Esophagus muscularis mucosa (tissue), 4 donors: Measurements from ENCODE around the gene PMAIP1.

Experiments
- EP300 ChIP-seq: sonication (generic); formaldehyde crosslinking; IDR thresholded peaks from one replicate; pipeline ENCODE4 v1.6.1; 2017; ENCODE audit warnings: antibody characterized with exemption
- POLR2A ChIP-seq: fragments of 450-650 bp; IDR thresholded peaks from one replicate; pipeline ENCODE4 v1.6.1; 2017; ENCODE audit warnings: antibody characterized with exemption, moderate library complexity, mild to moderate bottlenecking, low read depth
- POLR2AphosphoS5 ChIP-seq, 2 donors: sonication (generic); formaldehyde crosslinking; IDR thresholded peaks; one replicate each; pipeline ENCODE4 v1.6.1; 2017; ENCODE audit warnings: antibody characterized with exemption in 2 of 2
- TF ChIP-seq, protein P1 (sequence below), 3 experiments: fragments of 200-600 bp in 2 of 3; fragments of 450-650 bp in 1 of 3; sonication (generic) in 2 of 3; IDR thresholded peaks; one replicate each; pipeline ENCODE4 v1.5.1; 2017 to 2019; ENCODE audit warnings: antibody characterized with exemption in 3 of 3, mild to moderate bottlenecking in 2 of 3, moderate library complexity in 1 of 3

DNA sequence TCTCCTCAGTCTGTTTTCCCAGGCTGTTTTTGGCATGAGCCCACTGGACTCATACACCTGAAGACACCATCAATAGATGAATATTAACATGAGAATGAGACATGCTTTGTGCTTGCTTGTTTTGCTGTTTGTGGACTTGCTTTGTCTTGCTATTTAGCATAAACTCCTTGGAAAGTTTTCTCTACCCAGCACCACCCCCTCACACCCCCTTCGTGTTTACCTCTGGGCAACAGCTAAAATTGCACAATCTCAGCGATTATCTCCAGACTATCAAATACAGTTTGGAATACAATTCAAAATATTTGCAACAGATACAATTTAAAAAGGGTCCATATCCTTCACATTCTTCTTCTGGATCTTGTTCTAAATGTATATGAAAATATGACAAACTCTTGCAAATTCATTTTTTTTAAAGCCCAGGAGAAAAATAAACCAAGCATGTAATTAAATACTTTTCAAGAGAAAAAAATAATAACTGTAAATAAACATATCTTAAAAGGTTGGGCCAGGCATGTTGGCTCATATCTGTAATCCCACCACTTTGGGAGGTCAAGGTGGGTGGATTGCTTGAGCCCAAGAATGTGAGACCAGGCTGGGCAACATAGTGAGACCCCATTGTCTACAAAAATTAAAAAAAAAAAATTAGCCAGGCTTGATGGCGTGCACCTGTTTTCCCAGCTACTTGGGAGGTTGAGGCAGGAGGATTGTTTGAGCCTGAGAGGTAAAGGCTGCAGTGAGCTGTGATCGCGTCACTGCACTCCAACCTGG is 32.3 kb upstream of the PMAIP1 start:
- TF ChIP-seq, protein P1, sequence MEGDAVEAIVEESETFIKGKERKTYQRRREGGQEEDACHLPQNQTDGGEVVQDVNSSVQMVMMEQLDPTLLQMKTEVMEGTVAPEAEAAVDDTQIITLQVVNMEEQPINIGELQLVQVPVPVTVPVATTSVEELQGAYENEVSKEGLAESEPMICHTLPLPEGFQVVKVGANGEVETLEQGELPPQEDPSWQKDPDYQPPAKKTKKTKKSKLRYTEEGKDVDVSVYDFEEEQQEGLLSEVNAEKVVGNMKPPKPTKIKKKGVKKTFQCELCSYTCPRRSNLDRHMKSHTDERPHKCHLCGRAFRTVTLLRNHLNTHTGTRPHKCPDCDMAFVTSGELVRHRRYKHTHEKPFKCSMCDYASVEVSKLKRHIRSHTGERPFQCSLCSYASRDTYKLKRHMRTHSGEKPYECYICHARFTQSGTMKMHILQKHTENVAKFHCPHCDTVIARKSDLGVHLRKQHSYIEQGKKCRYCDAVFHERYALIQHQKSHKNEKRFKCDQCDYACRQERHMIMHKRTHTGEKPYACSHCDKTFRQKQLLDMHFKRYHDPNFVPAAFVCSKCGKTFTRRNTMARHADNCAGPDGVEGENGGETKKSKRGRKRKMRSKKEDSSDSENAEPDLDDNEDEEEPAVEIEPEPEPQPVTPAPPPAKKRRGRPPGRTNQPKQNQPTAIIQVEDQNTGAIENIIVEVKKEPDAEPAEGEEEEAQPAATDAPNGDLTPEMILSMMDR (IDR thresholded peaks at IDR 0.05), result no peak
- no peak for TF ChIP-seq POLR2A
- TF ChIP-seq EP300, result no peak
- TF ChIP-seq POLR2AphosphoS5 (IDR thresholded peaks at IDR 0.05), result no peak
